Left lung (tissue), 10 donors: ENCODE results near the gene NSD1. TPM values are rescaled to one million over a fixed set of nuclear protein-coding genes. Genes with fewer than 3 reads are reported as not detected.
A peak's percentile ranks its signal among the peaks of the same experiment; 100 is the strongest.

Experiments used
- ATAC-seq: fragments of 200-7000 bp; cut with Tn5 transposase; one replicate; pipeline ENCODE4 v1.9.1; 2020; ENCODE audit warnings: moderate library complexity
- DNase-seq, 4 donors: peaks; one replicate each; pipeline ENCODE4 v3.0.0-alpha.2; 2013 to 2020
- H3K27ac ChIP-seq, 2 donors: fragments of 200-600 bp; sonication (generic) in 1 of 2; one replicate each; pipeline versions ENCODE4 v1.5.0 to v1.8.0; 2020 to 2021
- H3K27me3 ChIP-seq, 2 donors: fragments of 200-600 bp; sonication (generic) in 1 of 2; one replicate each; pipeline versions ENCODE4 v1.5.0 to v1.8.0; 2020 to 2021
- H3K36me3 ChIP-seq, 2 donors: fragments of 200-600 bp; sonication (generic) in 1 of 2; one replicate each; pipeline versions ENCODE4 v1.5.0 to v1.8.0; 2020 to 2021
- H3K4me1 ChIP-seq, 2 donors: fragments of 200-600 bp; one replicate each; pipeline ENCODE4 v1.8.0; 2021
- H3K4me3 ChIP-seq, 2 donors: fragments of 200-600 bp; sonication (generic) in 1 of 2; one replicate each; pipeline versions ENCODE4 v1.5.0 to v1.8.0; 2020 to 2021; ENCODE audit warnings: mild to moderate bottlenecking in 1 of 2
- H3K9me3 ChIP-seq, 2 donors: fragments of 200-600 bp; sonication (generic) in 1 of 2; one replicate each; pipeline versions ENCODE4 v1.5.0 to v1.8.0; 2020 to 2021
- intact Hi-C, 2 donors: fragments of 100-400 bp; cut with DNase I; formaldehyde crosslinking; loops; one replicate each; pipeline versions ENCODE4 v1.11.2 to v1.14.2; 2022
- polyA plus RNA-seq, 6 donors: library from polyadenylated mRNA; unstranded; fragments of 120-200 nt; gene quantifications; one replicate each; pipeline ENCODE4 v1.2.1, GENCODE V29; 2013; ENCODE audit not compliant: insufficient read length in 6 of 6
- total RNA-seq, 2 donors: library from RNA; stranded (reverse); fragmentation: NEBNext Ultra II Directional; extraction: Animal tissue kit (Norgen Biotek cat#: 25700); gene quantifications; one replicate each; pipeline ENCODE4 v1.2.1, GENCODE V29; 2021
- TF ChIP-seq, protein P1 (sequence below), 2 donors: fragments of 200-600 bp; sonication (generic) in 1 of 2; IDR thresholded peaks; one replicate each; pipeline versions ENCODE4 v1.5.0 to v1.8.0; 2021; ENCODE audit warnings: antibody characterized with exemption in 2 of 2
- donor health status: DM: no; HTN: yes; CAD: no.
- donor health status: DM: no; HTN: no; CAD: no.

NSD1 gene
- total and polyA plus RNA-seq, 8 donors = 45.8 to 79.7 (median 54.1) TPM

DNA sequence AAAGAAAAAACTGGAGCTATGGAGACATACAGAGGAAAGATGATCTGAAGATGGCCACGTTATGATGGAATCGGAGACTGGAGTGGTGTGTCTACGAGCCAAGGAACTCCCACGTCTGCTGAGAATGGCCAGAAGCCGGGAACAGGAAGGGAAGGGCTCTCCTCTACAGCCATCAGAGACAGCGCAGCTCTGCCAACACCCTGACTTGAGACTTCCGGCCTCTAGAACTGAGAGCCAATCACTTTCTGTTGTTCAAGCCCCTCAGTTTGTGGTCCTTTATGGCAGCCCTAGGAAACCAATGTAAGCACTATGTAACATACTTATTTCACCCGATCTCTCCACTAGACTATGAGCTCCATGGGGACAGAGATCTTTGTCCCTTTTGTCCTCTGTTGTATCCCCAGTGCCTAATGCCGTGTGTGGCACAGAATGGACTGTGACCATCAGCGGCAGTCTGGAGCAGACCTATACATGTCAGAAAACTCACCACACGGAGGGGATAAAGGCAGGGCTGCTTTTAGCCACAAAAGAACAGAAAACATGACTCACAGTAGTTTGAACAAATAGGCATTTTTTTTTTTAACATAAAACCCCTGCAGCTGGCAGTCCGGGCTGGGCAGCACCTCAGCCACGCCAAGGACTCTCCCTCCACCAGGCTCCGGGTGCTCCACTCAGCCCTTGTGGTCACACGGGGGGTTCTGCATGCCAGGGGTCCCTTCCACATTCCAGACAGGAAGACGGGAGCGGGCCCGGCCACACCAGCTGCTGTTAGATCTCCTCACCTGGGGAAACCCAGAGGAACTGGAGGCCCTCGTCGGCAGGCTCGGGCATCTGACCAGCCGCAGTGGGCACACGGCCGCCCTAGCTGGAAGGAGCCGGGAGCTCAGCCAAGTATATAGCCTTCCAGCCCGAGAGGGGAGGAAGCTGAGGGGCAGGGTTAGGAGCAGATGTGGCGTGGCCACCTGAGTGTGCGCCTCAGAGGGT is 194.3 kb downstream of the NSD1 start:
- H3K4me1 ChIP-seq = peaks cover 0 to 10% of the 10 kb centered on the region in 2 donors
- ATAC-seq (peak; percentile 66), DNase-seq (peak in 2 of 4 donors; percentile 19 to 51)
- peaks cover 0 to 47% of the 10 kb centered on the region in 2 donors for H3K36me3 ChIP-seq
- H3K4me3 ChIP-seq = no peak overlapping the region
- H3K27ac ChIP-seq = peak overlapping the region; percentile 53 to 54
- TF ChIP-seq, protein P1, sequence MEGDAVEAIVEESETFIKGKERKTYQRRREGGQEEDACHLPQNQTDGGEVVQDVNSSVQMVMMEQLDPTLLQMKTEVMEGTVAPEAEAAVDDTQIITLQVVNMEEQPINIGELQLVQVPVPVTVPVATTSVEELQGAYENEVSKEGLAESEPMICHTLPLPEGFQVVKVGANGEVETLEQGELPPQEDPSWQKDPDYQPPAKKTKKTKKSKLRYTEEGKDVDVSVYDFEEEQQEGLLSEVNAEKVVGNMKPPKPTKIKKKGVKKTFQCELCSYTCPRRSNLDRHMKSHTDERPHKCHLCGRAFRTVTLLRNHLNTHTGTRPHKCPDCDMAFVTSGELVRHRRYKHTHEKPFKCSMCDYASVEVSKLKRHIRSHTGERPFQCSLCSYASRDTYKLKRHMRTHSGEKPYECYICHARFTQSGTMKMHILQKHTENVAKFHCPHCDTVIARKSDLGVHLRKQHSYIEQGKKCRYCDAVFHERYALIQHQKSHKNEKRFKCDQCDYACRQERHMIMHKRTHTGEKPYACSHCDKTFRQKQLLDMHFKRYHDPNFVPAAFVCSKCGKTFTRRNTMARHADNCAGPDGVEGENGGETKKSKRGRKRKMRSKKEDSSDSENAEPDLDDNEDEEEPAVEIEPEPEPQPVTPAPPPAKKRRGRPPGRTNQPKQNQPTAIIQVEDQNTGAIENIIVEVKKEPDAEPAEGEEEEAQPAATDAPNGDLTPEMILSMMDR (IDR thresholded peaks at IDR 0.05) = no peak
- no peaks in the 10 kb centered on the region for H3K27me3 ChIP-seq
- intact Hi-C loops = loop anchor here in 1 of 2 donors (10.0 kb wide), 1 partner anchor 127 kb away; no protein-coding TSS in a partner anchor
- H3K9me3 ChIP-seq = no peaks in the 10 kb centered on the region

DNA sequence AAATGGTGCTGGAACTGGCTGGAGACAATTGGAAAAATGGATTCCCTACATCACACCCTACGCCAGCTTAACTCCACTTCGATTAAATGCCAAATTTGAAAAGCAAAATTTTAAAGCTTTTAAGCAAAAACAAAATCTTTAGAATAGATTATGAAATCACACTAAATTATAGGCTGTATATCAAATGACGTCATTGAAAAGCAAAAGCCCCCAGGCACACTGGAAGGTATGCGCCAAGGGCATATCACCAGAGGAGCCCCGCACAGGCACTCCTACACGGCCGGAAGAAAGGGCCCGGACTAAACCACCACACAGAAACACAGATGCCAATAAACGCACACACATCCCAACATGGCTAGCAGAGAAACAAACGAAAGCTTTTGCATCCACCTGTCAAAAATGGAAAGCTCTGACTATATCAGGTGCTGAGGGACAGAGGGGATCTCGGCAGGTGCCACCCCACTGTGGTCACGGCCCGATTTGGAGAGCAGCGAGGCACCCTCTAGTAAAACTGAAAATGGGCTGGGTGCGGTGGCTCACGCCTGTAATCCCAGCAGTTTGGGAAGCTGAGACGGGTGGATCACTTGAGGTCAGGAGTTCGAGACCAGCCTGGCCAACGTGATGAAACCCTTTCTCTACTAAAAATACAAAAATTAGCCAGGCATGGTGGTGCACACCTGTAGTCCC is 195.1 kb downstream of the NSD1 start:
- ATAC-seq (no peak), DNase-seq (peak in 1 of 4 donors; percentile 18)
- H3K27me3 ChIP-seq = no peaks in the 10 kb centered on the region
- intact Hi-C loops = loop anchor here in 1 of 2 donors (10.0 kb wide), 1 partner anchor 126 kb away; no protein-coding TSS in a partner anchor
- H3K4me1 ChIP-seq = peaks cover 0 to 10% of the 10 kb centered on the region in 2 donors
- H3K27ac ChIP-seq = no peak overlapping the region
- H3K9me3 ChIP-seq = no peaks in the 10 kb centered on the region
- TF ChIP-seq, protein P1 (IDR thresholded peaks at IDR 0.05) = no peak
- peaks cover 0 to 56% of the 10 kb centered on the region in 2 donors for H3K36me3 ChIP-seq
- no peak overlapping the region for H3K4me3 ChIP-seq

DNA sequence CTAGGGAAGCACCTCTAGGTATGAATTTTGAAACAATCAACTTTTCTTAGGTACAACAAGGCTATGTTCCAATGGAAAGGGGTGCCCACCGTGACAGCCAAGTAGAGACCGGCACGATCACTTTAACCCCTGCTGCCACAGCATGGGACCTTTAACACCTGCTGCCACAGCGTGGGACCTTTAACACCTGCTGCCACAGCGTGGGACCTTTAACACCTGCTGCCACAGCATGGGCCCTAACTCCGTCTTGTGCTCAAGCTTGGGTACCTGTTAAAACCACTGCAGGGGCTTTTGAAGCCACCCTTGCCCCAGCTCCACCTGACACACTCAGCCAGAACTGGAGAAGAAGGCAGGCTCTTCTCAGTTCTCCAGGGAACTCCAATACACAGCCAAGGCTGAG is 196.3 kb downstream of the NSD1 start:
- intact Hi-C loops = loop anchor here in 1 of 2 donors (10.0 kb wide), 1 partner anchor 125 kb away; no protein-coding TSS in a partner anchor
- DNase-seq (peak in 1 of 4 donors; percentile 21), ATAC-seq (no peak)
- TF ChIP-seq, protein P1 (IDR thresholded peaks at IDR 0.05) = no peak
- no peak overlapping the region for H3K4me3 ChIP-seq
- no peak overlapping the region for H3K27ac ChIP-seq
- H3K27me3 ChIP-seq = no peaks in the 10 kb centered on the region
- no peaks in the 10 kb centered on the region for H3K9me3 ChIP-seq
- peaks cover 0 to 68% of the 10 kb centered on the region in 2 donors for H3K36me3 ChIP-seq
- peaks cover 0 to 10% of the 10 kb centered on the region in 2 donors for H3K4me1 ChIP-seq

DNA sequence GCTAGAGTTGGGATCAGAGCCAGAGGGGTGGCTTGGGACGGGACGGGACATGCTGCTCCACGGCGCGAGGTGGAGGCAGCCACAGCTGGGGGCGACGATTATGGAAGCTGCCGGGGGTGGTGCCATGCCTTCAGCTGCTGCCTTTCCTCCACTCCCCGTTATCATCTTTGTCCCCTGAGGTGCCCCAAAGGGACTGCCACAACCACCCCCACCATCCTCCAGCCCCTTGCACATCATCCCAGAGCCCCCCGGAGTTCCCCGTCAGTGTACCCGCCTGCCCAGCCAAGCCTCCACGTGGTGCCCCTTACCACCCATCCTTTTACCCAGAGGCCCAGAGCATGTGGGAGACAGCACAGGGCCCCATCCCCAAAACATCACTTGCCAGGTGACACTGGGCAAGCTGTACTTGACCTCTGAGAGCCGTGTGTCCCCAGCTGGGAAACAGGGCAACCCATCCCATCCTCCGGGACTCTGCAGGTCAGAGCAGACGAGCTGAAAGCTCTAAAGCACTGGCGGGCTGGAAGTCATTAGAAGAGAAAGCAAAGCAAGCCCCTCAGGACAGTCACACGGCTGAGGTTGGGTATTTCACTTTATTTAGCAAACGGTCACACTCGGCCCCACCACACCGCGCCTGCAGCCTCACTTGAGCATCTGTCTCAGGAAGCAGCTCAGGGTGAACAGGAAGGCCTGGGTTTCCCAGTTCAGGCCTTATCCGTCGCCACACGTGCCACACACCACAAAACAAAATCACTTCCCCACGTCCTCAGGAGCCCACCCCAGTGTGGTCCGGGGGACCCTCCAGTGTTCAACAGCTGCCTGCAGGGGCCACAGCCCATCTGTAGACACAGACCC is 197.6 kb downstream of the NSD1 start:
- Histone ChIP-seq H3K27me3 (no peaks in the 10 kb centered on the region), H3K9me3 (no peaks in the 10 kb centered on the region), H3K4me3 (no peak overlapping the region), H3K27ac (no peak overlapping the region), H3K4me1 (peaks cover 0 to 10% of the 10 kb centered on the region in 2 donors), H3K36me3 (peaks cover 0 to 81% of the 10 kb centered on the region in 2 donors)
- intact Hi-C loops = no loop called here
- TF ChIP-seq, protein P1 (IDR thresholded peaks at IDR 0.05) = no peak
- no peak for ATAC-seq
- DNase-seq = peak in 1 of 4 donors; percentile 61
